Retina (tissue), 1 donor: Measurements from ENCODE around the gene MRPS18A.

ENCODE experiments used
- DNase-seq: peaks from one replicate; pipeline ENCODE4 v3.0.0-alpha.2; 2016

MRPS18A gene

GRCh38 chr6:43687437-43688347 is at the start of gene MRPS18A:
TSS of gene MRPS18A (minus strand) at chr6:43687791. CDS start at chr6:43687779, 12 bp downstream.
- DNase-seq: peak; percentile 89

GRCh38 chr6:43736844-43737243 is 49.3 kb upstream of the MRPS18A start:
- no peak for DNase-seq

- DNase-seq: no peak
These were observed 48.7 kb upstream of the MRPS18A start for GRCh38 chr6:43736211-43736786.

GRCh38 chr6:43735642-43736199 is 48.1 kb upstream of the MRPS18A start:
- no peak for DNase-seq

- DNase-seq: no peak
These were observed 46.7 kb upstream of the MRPS18A start for GRCh38 chr6:43734294-43734665.

- no peak for DNase-seq
These were observed 46.1 kb upstream of the MRPS18A start for GRCh38 chr6:43733471-43734293.

- DNase-seq: no peak
These were observed 43.0 kb upstream of the MRPS18A start for GRCh38 chr6:43730634-43731033.

- no peak for DNase-seq
These were observed 41.9 kb upstream of the MRPS18A start for GRCh38 chr6:43729537-43729936.

GRCh38 chr6:43728586-43728985 is 41.0 kb upstream of the MRPS18A start:
- no peak for DNase-seq

- no peak for DNase-seq
These were observed 40.0 kb upstream of the MRPS18A start for GRCh38 chr6:43727634-43728033.

GRCh38 chr6:43725643-43726580 is 38.3 kb upstream of the MRPS18A start:
- DNase-seq: no peak

- no peak for DNase-seq
These were observed 37.5 kb upstream of the MRPS18A start for GRCh38 chr6:43724914-43725642.

- no peak for DNase-seq
These were observed 36.8 kb upstream of the MRPS18A start for GRCh38 chr6:43724354-43724753.

- DNase-seq: peak; percentile 59
These were observed 36.2 kb upstream of the MRPS18A start for GRCh38 chr6:43723737-43724295.

GRCh38 chr6:43722920-43723545 is 35.4 kb upstream of the MRPS18A start:
- no peak for DNase-seq

GRCh38 chr6:43720999-43721398 is 33.4 kb upstream of the MRPS18A start:
- no peak for DNase-seq

- DNase-seq: no peak
These were observed 31.9 kb upstream of the MRPS18A start for GRCh38 chr6:43719511-43719910.

- no peak for DNase-seq
These were observed 31.0 kb upstream of the MRPS18A start for GRCh38 chr6:43718387-43719105.

GRCh38 chr6:43717822-43718221 is 30.2 kb upstream of the MRPS18A start:
- no peak for DNase-seq

GRCh38 chr6:43717389-43717788 is 29.8 kb upstream of the MRPS18A start:
- DNase-seq: no peak
